HEK293T (cell line): ENCODE measurements around the gene ATAD2B.

ENCODE experiments used
- ARNT ChIP-seq: fragments of 450-650 bp; IDR thresholded peaks from 2 replicates; pipeline ENCODE4 v1.6.1; 2017; ENCODE audit warnings: mild to moderate bottlenecking
- BHLHE40 ChIP-seq: fragments of 450-650 bp; IDR thresholded peaks from 2 replicates; pipeline ENCODE4 v1.6.1; 2016; ENCODE audit warnings: mild to moderate bottlenecking, moderate library complexity, borderline replicate concordance
- ELF4 ChIP-seq: fragments of 450-650 bp; IDR thresholded peaks from 2 replicates; pipeline ENCODE4 v1.6.1; 2017; ENCODE audit warnings: antibody characterized with exemption
- FOXA1 ChIP-seq: fragments of 450-650 bp; IDR thresholded peaks from 2 replicates; pipeline ENCODE4 v1.6.1; 2016; ENCODE audit warnings: mild to moderate bottlenecking
- FOXK2 ChIP-seq: fragments of 450-650 bp; IDR thresholded peaks from 2 replicates; pipeline ENCODE4 v1.6.1; 2016; ENCODE audit warnings: mild to moderate bottlenecking
- HDGF ChIP-seq: fragments of 450-650 bp; IDR thresholded peaks from 2 replicates; pipeline ENCODE4 v1.6.1; 2017; ENCODE audit warnings: antibody characterized with exemption, borderline replicate concordance
- LEF1 ChIP-seq: fragments of 450-650 bp; IDR thresholded peaks from 2 replicates; pipeline ENCODE4 v1.6.1; 2017; ENCODE audit warnings: mild to moderate bottlenecking, borderline replicate concordance
- NFRKB ChIP-seq: fragments of 450-650 bp; IDR thresholded peaks from 2 replicates; pipeline ENCODE4 v1.6.1; 2016; ENCODE audit warnings: mild to moderate bottlenecking, moderate library complexity
- PKNOX1 ChIP-seq: fragments of 450-650 bp; IDR thresholded peaks from 2 replicates; pipeline ENCODE4 v1.6.1; 2016
- SP1 ChIP-seq: fragments of 450-650 bp; IDR thresholded peaks from 2 replicates; pipeline ENCODE4 v1.6.1; 2017
- SUZ12 ChIP-seq: fragments of 450-650 bp; IDR thresholded peaks from 2 replicates; pipeline ENCODE4 v1.6.1; 2016; ENCODE audit warnings: mild to moderate bottlenecking
- ZNF384 ChIP-seq: fragments of 450-650 bp; IDR thresholded peaks from 2 replicates; pipeline ENCODE4 v1.6.1; 2016

- no peak for TF ChIP-seq BHLHE40
- no peak for TF ChIP-seq ARNT
- no peak for TF ChIP-seq FOXK2
- no peak for TF ChIP-seq SP1
- TF ChIP-seq SUZ12, result no peak
- TF ChIP-seq ZNF384, result no peak
- no peak for TF ChIP-seq LEF1
- no peak for TF ChIP-seq NFRKB
- TF ChIP-seq HDGF, result no peak
- TF ChIP-seq PKNOX1, result no peak
- TF ChIP-seq FOXA1, result no peak
- TF ChIP-seq ELF4, result no peak
These were observed 166.2 kb downstream of the ATAD2B start for GRCh38 chr2:23760736-23761135.
